Lower leg skin (tissue), 4 donors: ENCODE results near the gene APOC3. TPM values are rescaled to one million over a fixed set of nuclear protein-coding genes. Genes with fewer than 3 reads are reported as not detected.

Source experiments
- DNase-seq, 2 donors: peaks; one replicate each; pipeline ENCODE4 v3.0.0-alpha.2; 2019; ENCODE audit warnings: low spot score in 2 of 2
- H3K4me3 ChIP-seq: fragments of 200-600 bp; sonication (generic); 2 replicates; pipeline ENCODE4 v1.5.1; 2017; ENCODE audit warnings: mild to moderate bottlenecking, low read depth; ENCODE audit not compliant: poor library complexity, severe bottlenecking
- POLR2A ChIP-seq, 2 donors: fragments of 450-650 bp; IDR thresholded peaks; one replicate each; pipeline ENCODE4 v1.6.1; 2016 to 2017; ENCODE audit warnings: antibody characterized with exemption in 2 of 2, mild to moderate bottlenecking in 1 of 2, moderate library complexity in 1 of 2
- WGBS, 2 donors: methylation state at CpG; one replicate each; pipeline ENCODE4 v1.1.5; 2018; 5-methylcytosine and 5-hydroxymethylcytosine counted together
- intact Hi-C: fragments of 100-400 bp; cut with DNase I; formaldehyde crosslinking; loops from one replicate; pipeline ENCODE4 v1.15.0; 2023; ENCODE audit warnings: low total_unique reads
- total RNA-seq, 4 donors: library from RNA; depleted of rRNA; stranded (reverse); fragments of >200 nt; gene quantifications; one replicate each; pipeline ENCODE4 v1.1.0, GENCODE V29; 2016
- TF ChIP-seq, protein P1 (sequence below), 3 donors: fragments of 450-650 bp; IDR thresholded peaks; one replicate each; pipeline ENCODE4 v1.5.1; 2016; ENCODE audit warnings: antibody characterized with exemption in 3 of 3, mild to moderate bottlenecking in 3 of 3, moderate library complexity in 2 of 3

The APOC3 gene
- total RNA-seq, 4 donors from 2014 or later = not detected

DNA sequence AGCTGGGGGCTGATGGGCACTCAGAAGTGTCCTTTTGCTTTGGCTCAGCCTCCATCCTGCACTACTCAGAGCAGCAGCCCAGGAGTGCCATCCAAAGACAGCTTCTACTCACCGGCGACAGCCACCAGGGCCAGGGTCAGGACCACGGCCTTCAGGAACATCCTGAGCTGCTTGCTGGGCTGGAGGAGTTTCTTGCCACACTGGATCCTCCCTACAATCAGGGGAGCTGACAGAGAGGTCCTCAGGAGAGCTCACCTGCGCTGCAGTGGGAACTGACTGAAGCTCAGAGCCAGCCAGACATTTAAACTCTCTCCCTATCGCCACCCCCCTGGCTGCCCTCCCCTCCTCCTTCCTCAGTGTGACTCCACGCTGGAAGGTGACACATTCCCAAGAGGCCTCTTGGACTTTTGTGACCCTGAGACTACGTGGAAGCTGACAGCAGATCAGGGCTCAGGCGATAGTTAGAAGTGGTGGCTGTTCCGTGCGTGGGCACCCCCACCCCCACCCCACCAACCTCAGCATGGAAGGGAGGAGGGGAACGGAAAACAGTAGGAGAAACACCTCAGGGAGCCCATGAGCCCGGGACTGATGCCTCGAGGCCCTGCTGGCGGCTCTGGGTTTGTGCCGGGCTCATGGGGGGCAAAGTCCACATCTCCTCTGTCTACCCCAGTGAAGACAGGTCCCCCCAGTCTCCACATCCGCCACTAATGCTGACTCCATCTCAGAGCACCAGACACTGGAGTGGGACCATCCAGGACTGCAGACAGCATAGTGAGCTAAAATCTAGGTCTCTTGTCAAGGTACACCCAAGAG lies 6.5 kb upstream of the APOC3 start, which contains the start of gene APOA4:
TSS of gene APOA4 (minus strand) at position 274 of the 813 bp plus-strand sequence. CDS start at position 161, 113 bp downstream.
- intact Hi-C loops = no loop called here
- no peak within 1 kb of the TSS for H3K4me3 ChIP-seq
- 83 to 89% methylated on average over 13 to 16 of the region's 16 CpGs for WGBS, 2 donors
- TF ChIP-seq, protein P1, sequence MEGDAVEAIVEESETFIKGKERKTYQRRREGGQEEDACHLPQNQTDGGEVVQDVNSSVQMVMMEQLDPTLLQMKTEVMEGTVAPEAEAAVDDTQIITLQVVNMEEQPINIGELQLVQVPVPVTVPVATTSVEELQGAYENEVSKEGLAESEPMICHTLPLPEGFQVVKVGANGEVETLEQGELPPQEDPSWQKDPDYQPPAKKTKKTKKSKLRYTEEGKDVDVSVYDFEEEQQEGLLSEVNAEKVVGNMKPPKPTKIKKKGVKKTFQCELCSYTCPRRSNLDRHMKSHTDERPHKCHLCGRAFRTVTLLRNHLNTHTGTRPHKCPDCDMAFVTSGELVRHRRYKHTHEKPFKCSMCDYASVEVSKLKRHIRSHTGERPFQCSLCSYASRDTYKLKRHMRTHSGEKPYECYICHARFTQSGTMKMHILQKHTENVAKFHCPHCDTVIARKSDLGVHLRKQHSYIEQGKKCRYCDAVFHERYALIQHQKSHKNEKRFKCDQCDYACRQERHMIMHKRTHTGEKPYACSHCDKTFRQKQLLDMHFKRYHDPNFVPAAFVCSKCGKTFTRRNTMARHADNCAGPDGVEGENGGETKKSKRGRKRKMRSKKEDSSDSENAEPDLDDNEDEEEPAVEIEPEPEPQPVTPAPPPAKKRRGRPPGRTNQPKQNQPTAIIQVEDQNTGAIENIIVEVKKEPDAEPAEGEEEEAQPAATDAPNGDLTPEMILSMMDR (IDR thresholded peaks at IDR 0.05) = no peak
- TF ChIP-seq POLR2A (IDR thresholded peaks at IDR 0.05) = no peak
- no peak for DNase-seq

DNA sequence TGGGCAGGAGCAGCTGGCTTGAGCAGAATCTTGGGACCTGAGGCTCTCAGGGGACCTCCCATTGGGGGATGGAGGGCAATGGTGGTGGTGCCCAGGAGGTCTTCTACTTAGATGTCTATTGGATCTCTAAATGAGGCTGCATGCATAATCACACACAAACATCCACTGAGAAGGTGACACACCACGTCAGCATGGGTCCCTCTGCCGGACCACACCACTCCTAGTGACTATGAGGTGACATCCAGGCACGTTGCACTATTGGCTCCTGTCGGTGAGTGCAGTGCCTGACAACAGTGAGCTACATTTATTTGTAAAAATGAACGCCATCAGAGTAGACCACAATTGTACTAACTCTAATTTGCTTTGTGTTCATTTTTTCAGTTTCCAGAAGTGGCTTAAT lies 4.3 kb upstream of the APOC3 start:
- WGBS, 2 donors = 66 to 76% methylated on average over 5 of the region's 5 CpGs
- TF ChIP-seq, protein P1 (IDR thresholded peaks at IDR 0.05) = no peak
- intact Hi-C loops = no loop called here
- no peak for DNase-seq
- H3K4me3 ChIP-seq = no peak overlapping the region

DNA sequence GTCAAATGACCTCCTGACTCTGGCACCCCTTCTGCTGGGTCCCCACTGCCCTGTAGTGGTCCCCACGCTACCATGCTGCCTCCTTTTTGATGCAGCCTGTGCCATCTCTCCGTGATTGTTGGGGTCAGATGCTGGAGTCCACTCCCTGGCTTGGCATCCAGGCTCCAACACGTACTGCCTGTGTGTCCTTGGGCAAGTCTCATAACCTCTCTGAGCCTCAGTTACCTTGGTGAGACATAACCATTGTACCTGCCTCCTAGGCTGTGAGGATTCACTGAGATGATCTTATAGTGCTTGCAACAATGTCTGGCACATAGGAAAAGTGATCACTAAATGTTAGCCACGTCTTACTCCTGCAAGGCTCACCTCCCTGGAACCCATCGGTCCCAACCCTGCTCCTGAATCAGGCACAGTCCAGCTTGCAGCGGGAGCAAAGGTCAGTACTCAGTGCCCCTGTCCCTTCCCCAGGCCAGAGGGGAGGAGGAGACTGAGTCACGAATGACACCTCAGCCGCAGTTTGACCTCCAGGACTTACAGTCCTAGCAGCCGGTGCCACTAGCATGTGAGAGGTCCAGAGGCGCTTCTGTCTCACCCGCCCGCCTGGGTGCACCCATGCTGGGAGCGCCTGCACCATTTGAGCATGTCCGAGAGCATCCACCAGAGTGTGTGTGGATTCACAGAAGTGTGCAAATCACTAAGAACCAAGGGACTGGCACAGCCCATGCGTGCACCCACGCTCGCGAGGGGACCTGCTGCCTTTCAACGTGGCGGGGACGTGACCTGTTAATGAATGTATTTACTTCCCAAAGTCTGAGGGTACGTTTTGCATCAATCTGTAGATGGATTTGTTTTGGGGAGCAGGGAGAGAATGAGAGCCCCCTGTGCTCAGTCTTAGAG lies 3.6 kb upstream of the APOC3 start:
- DNase-seq = no peak
- TF ChIP-seq, protein P1 (IDR thresholded peaks at IDR 0.05) = no peak
- no peak for TF ChIP-seq POLR2A (IDR thresholded peaks at IDR 0.05)
- intact Hi-C loops = no loop called here
- no peak overlapping the region for H3K4me3 ChIP-seq
- WGBS, 2 donors = 79 to 89% methylated on average over 16 to 20 of the region's 22 CpGs

DNA sequence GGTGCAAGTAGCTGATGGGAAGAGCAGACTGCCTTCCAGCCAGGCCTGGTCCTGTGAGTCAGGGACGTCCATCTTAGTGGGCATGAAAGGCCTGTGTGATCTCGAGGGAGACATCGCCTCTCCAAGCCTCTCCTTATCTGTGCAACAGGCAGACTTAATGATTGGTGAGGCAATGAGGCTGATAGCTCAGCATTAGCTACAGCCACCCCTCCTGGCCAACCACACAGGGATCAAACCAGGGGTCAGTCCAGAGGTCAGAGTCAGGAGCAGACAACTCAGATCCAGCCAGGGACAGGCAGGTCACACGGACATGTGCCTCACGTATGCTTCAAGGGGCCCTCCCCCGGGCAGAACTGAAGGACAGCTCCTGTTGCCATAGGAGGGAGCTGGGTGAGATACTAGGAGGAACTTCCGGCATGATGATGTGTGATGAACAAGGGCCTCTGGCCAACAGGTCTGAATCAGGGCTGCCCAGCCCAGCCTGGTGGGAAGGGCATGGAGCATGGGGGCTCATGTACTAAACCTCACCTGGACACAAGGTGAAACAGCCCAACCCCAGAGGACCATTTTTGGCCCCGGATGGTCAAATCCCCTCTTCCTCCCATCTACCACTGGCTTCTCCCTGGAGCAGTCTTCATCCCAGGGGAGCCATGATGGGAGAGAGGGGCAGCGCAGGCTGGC lies 2.8 kb upstream of the APOC3 start:
- 73% methylated on average over 8 to 9 of the region's 9 CpGs for WGBS, 2 donors
- DNase-seq = no peak

DNA sequence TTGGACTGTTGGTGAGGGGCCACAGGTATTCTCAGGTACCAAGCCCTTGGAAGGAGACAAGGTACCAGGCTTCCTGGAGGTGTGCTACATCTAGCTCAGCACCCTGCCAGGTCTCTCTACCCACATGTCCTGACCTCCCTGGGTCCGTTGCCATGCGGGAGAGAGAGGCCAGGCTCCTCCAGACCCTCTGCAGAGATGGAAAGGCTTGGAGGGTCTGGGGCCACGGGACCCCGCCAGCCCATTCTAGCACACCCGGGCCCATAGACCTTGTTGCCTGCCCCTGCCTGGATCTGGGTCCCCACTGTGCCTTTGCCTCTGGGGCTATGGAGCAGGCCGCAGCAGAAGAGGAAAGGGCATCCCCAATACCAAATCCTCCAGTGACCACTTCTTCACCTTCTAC lies 2.2 kb upstream of the APOC3 start:
- no peak overlapping the region for H3K4me3 ChIP-seq
- intact Hi-C loops = no loop called here
- 86 to 97% methylated on average over 1 to 6 of the region's 6 CpGs for WGBS, 2 donors
- no peak for TF ChIP-seq POLR2A (IDR thresholded peaks at IDR 0.05)
- TF ChIP-seq, protein P1 (IDR thresholded peaks at IDR 0.05) = no peak
- no peak for DNase-seq

More for the DNA sequence above, 2.8 kb upstream of the APOC3 start:
- intact Hi-C loops = no loop called here
- no peak overlapping the region for H3K4me3 ChIP-seq
- TF ChIP-seq, protein P1 (IDR thresholded peaks at IDR 0.05) = no peak
